HG03196 (cell line): ENCODE results near the gene DPP3.
A peak's percentile ranks its signal among the peaks of the same experiment; 100 is the strongest.

Experiments used
- ATAC-seq: cut with Tn5 transposase; IDR thresholded peaks from one replicate; pipeline ENCODE4 v1.9.1; 2021; ENCODE audit not compliant: unreplicated experiment

DPP3 gene

DNA sequence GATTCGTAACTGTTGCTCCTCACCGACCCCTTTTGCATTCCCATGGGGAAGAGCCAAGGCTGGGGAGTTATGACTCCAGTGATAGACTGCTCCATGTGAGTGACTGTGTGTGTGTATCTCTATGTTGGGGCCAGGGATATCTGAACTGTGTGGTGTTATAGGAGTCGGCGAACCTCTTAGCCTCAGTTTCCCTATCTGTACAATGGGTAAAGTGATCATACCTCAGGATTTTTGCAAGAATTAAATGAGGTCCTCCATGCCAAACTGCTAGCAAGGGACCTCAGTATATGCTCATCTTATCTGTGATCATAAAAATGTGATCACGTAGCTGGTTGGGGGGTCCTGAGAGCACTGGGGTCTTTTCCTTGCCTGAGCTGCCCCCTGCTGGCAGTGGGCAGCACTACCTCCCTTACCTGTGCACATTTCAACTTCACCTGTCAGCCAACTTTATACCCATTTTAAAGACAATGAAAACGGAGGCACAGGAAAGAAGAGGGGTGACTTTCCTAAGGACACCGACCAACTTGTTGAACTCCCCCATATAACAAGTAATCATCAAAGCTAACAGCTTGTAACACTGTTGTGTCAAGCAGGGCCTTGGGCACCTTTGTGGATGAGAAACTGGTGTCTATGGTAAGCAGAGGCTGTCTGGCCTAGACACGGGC is 1.4 kb upstream of the DPP3 start:
- no peak for ATAC-seq

GRCh38 chr11:66479394-66480116 is 679 bp upstream of the DPP3 start:
- ATAC-seq, result no peak

GRCh38 chr11:66484806-66485380 is 4.7 kb downstream of the DPP3 start:
- ATAC-seq, result no peak

DNA sequence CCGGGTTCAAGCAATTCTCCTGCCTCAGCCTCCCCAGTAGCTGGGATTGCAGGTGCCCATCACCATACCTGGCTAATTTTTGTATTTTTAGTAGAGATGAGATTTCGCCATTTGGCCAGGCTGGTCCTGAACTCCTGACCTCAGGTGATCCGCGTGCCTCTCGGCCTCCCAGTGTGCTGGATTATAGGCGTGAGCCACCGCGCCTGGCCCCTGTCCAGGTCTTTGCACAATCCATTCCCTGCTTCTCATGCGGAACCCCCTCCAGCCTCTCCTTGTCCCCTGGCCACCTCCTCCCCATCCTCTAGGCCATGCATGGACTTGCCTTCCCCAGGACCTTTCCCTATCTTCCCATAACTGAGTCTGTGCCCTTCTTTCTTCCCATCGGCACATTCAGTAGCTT is 8.7 kb downstream of the DPP3 start:
- ATAC-seq, result no peak

GRCh38 chr11:66489636-66490035 is 9.4 kb downstream of the DPP3 start:
- ATAC-seq, result no peak

DNA sequence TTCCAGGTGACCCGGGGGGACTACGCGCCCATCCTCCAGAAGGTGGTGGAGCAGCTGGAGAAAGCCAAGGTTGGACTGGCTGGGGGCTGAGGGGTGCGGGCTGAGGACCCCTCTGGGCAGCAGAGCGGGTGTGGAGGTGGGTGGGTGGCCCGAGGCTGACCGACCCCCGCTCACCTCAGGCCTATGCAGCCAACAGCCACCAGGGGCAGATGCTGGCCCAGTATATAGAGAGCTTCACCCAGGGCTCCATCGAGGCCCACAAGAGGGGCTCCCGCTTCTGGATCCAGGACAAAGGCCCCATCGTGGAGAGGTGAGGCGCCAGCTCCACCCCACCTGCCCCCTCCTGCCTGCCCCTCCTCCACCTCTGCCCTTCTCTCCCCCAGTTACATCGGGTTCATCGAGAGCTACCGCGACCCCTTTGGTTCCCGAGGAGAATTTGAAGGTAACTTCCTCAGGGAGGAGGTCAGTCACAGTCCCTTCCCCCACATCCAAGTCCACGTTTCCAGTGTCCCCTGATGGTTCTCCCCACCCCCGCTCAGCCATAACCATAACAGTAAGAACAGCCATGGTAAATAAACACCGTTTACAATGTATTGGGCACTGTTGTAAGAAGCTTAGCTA is 11.2 kb downstream of the DPP3 start:
- ATAC-seq, result no peak

- ATAC-seq, result no peak
These were observed 12.1 kb downstream of the DPP3 start for GRCh38 chr11:66492161-66492865.

DNA sequence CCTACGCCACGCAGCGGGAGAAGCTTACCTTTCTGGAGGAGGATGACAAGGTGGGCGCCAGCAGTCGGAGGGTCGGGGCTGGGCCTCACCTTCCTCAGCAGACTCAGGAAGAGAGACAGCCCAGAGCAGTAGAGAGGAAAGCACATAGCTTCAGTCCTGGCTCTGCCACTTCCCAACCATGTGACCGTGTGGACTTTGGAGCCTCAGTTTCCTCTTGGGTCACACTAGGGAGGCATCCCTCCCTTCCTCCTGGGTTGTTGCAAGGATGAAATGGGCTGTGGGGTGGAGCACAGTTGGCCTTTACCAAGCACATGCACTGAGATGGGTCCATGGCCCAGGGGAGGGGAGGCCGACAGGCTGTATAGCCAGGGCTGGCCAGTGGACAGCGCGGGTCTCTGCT is 12.9 kb downstream of the DPP3 start:
- ATAC-seq, result no peak

GRCh38 chr11:66494458-66494857 is 14.2 kb downstream of the DPP3 start:
- no peak for ATAC-seq

DNA sequence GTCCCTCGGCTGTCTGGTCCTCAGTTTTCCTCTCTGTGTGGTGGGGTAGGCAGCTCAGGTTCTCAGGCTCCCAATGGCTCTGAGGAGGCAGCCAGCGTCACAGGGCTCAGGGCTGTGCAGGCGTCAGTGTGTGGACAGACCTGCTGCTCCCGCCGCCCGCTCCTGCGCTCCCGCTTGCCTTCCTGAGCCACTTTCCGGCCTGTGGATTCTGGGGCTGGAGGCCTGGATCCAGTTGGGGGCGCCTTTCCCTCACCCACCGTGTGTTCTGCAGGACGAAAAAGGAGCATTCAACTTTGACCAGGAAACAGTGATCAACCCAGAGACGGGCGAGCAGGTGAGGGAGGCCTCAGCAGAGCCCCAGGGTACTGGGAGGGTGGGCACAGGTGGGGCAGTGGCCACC is 14.7 kb downstream of the DPP3 start:
- no peak for ATAC-seq

DNA sequence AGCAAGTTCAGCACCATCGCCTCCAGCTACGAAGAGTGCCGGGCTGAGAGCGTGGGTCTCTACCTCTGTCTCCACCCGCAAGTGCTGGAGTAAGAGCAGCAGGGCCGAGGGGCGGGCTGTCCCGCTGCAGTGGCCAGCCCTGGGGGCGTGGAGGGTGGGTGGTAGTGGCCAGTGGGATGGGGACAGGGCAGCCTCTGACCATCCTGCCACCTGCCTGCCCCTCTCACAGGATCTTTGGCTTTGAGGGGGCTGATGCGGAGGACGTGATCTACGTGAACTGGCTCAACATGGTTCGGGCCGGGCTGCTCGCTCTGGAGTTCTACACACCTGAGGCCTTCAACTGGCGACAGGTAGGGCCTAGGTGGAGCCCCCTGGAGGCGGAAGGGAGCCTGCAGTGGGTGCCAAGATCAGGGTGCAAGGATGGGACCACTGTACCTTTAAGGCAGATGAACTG is 15.2 kb downstream of the DPP3 start:
- no peak for ATAC-seq

GRCh38 chr11:66497206-66497605 is 17.0 kb downstream of the DPP3 start:
- no peak for ATAC-seq

- no peak for ATAC-seq
These were observed 18.3 kb downstream of the DPP3 start for GRCh38 chr11:66498506-66498905.

- ATAC-seq, result no peak
These were observed 25.1 kb downstream of the DPP3 start for GRCh38 chr11:66505276-66505816.

DNA sequence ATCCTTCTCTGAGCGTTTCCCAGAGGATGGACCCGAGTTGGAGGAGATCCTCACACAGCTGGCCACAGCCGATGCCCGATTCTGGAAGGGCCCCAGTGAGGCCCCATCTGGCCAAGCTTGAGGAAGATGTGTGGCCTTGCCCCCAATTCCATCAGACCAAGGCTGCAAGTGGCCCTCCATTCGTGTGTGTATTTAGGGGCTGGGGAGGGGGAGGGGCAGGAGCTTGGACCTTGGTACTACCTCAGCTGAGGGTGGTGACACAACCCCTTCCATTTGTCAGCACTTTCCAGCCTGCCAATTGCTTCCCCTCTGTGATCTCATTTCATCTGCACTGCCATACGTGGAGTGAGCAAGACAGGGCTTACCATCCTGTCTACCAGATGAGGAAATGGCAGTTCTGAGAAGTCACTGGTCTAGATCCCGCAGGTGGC is 28.9 kb downstream of the DPP3 start:
- ATAC-seq, result no peak

- peak; percentile 84 for ATAC-seq
These were observed 30.2 kb downstream of the DPP3 start, which contains the start of gene BBS1 for GRCh38 chr11:66510271-66510989. Gene BBS1, plus strand, starts transcription at chr11:66510635. Its CDS starts 25 bp downstream, at chr11:66510660.

DNA sequence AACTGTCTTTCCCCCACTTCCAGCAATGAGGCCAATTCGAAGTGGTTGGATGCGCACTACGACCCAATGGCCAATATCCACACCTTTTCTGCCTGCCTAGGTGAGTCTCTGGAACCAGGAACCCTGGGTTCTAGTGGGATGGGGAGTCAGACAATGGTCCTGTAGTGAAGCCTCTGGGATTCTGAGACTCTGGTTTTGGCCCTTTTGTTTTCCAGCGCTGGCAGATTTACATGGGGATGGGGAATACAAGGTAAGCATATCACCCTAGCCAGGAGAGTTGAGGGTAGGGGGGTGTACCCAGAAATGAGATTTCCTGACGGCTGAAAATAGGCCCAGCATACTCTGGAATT is 30.7 kb downstream of the DPP3 start:
- no peak for ATAC-seq

GRCh38 chr11:66523611-66524010 is 43.4 kb downstream of the DPP3 start:
- no peak for ATAC-seq

GRCh38 chr11:66524304-66525040 is 44.2 kb downstream of the DPP3 start:
- no peak for ATAC-seq

GRCh38 chr11:66529069-66529468 is 48.8 kb downstream of the DPP3 start:
- ATAC-seq, result no peak
